RCC 7860 (cell line): Measurements from ENCODE around the gene PSG2.
"Not testable (repeated sequence)": the region's sequence is repeated elsewhere in the genome, so short reads cannot be mapped to it uniquely, and the experiment has no call there.

ENCODE experiments used
- DNase-seq: peaks from one replicate; pipeline ENCODE4 v3.0.0-alpha.2; 2015; ENCODE audit warnings: low spot score
- FAIRE-seq: peaks from 2 replicates; lab custom pipeline; 2012; peaks lifted over from hg19 to GRCh38; lab: Jason Lieb, UNC

The PSG2 gene

GRCh38 chr19:43082601-43083000 is at the start of gene PSG2:
PSG2 (minus strand) TSS chr19:43082701; CDS start chr19:43082569, 132 bp downstream.
- not testable (repeated sequence) for FAIRE-seq, DNase-seq

GRCh38 chr19:43131281-43131842 is 48.9 kb upstream of the PSG2 start:
- not testable (repeated sequence) for FAIRE-seq, DNase-seq

GRCh38 chr19:43129197-43129596 is 46.7 kb upstream of the PSG2 start:
- not testable (repeated sequence) for FAIRE-seq, DNase-seq

- DNase-seq, result peak; percentile 7
- not testable (repeated sequence) for FAIRE-seq
Observed at GRCh38 chr19:43127336-43127735, 44.8 kb upstream of the PSG2 start.

GRCh38 chr19:43126720-43127119 is 44.2 kb upstream of the PSG2 start:
- FAIRE-seq (no peak), DNase-seq (no peak)

GRCh38 chr19:43124360-43124759 is 41.9 kb upstream of the PSG2 start:
- DNase-seq, result no peak
- FAIRE-seq, result no peak

- peak; percentile 39 for DNase-seq
- not testable (repeated sequence) for FAIRE-seq
Observed at GRCh38 chr19:43120433-43121026, 38.0 kb upstream of the PSG2 start.

GRCh38 chr19:43119526-43119925 is 37.0 kb upstream of the PSG2 start:
- not testable (repeated sequence) for FAIRE-seq, DNase-seq

- DNase-seq, FAIRE-seq: not testable (repeated sequence)
Observed at GRCh38 chr19:43116421-43116820, 33.9 kb upstream of the PSG2 start.

GRCh38 chr19:43115548-43115947 is 33.0 kb upstream of the PSG2 start:
- FAIRE-seq, DNase-seq: not testable (repeated sequence)

GRCh38 chr19:43115064-43115463 is 32.6 kb upstream of the PSG2 start:
- not testable (repeated sequence) for FAIRE-seq

GRCh38 chr19:43114626-43115025 is 32.1 kb upstream of the PSG2 start:
- FAIRE-seq, DNase-seq: not testable (repeated sequence)

More at GRCh38 chr19:43115064-43115463, 32.6 kb upstream of the PSG2 start:
- DNase-seq, result not testable (repeated sequence)

GRCh38 chr19:43107401-43107800 is 24.9 kb upstream of the PSG2 start:
- not testable (repeated sequence) for DNase-seq

GRCh38 chr19:43105496-43105895 is 23.0 kb upstream of the PSG2 start:
- FAIRE-seq (no peak), DNase-seq (no peak)

More at GRCh38 chr19:43107401-43107800, 24.9 kb upstream of the PSG2 start:
- FAIRE-seq, result not testable (repeated sequence)

- not testable (repeated sequence) for FAIRE-seq
- DNase-seq, result peak; percentile 32
Observed at GRCh38 chr19:43104215-43104850, 21.8 kb upstream of the PSG2 start.

GRCh38 chr19:43101950-43102349 is 19.4 kb upstream of the PSG2 start:
- DNase-seq (no peak), FAIRE-seq (no peak)

GRCh38 chr19:43098416-43098815 is 15.9 kb upstream of the PSG2 start:
- not testable (repeated sequence) for FAIRE-seq, DNase-seq

- peak; percentile 82 for DNase-seq
- peak; percentile 90 for FAIRE-seq
Observed at GRCh38 chr19:43087702-43088340, 5.3 kb upstream of the PSG2 start.

GRCh38 chr19:43085796-43086530 is 3.5 kb upstream of the PSG2 start:
- DNase-seq (peak; percentile 14), FAIRE-seq (peak; percentile 67)

- FAIRE-seq, DNase-seq: not testable (repeated sequence)
Observed at GRCh38 chr19:43084196-43084832, 1.8 kb upstream of the PSG2 start.
